Left ventricle myocardium superior (tissue), 1 donor: ENCODE measurements around the gene TOR2A. TPM values are rescaled to one million over a fixed set of nuclear protein-coding genes. Genes with fewer than 3 reads are reported as not detected.

ENCODE experiments used
- ATAC-seq: fragments of 200-7000 bp; cut with Tn5 transposase; one replicate; pipeline ENCODE4 v1.9.1; 2020; ENCODE audit warnings: mild to moderate bottlenecking, moderate library complexity
- DNase-seq: peaks from one replicate; pipeline ENCODE4 v3.0.0-alpha.2; 2020
- intact Hi-C: fragments of 100-400 bp; cut with micrococcal nuclease; formaldehyde crosslinking; loops from one replicate; pipeline ENCODE4 v1.11.0; 2022
- total RNA-seq: library from RNA; stranded (reverse); fragmentation: NEBNext Ultra II Directional; extraction: Animal tissue kit (Norgen Biotek cat#: 25700); gene quantifications from one replicate; pipeline ENCODE4 v1.2.1, GENCODE V29; 2021
- donor health status: DM: no; HTN: yes; CAD: no; lungs with severe emphysema.

The TOR2A gene
- total RNA-seq, 1 donor from 2014 or later, result 3.6 TPM

DNA sequence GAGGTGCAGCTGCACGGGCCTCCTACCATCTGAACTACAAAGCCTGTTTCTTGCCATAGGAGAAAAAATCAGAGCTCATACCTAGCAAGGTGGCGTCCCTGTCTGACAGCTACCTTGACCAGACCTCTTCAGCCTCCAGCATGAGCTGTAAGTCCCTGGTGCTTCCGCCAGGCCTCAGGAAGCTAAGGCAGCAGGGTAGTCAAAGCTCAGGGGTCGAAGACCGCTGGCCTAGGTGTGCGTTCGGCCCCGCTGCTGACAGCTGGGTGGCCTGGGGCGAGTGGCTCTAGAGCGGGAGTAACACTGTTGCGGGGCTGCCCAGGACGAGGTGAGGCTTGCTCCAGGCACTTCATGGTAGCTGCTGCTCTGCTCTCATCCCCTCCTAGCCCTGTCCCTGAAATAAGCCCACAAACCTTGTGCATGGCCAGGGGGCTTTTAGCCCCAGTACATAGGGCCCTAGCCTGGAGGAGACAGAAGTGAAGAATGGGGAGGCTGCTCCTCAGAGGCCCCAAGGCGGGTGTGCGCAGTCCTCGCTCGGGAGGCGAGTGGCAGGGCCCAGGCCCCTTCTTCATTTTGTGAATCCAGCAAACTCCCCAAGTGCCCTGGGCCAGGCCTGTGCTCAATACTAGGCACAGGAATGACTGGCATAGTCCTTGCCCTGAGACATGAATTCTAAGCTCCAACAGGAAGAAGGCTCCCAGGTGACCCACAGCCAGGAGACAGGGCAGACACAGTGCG lies 5.4 kb downstream of the TOR2A start:
- DNase-seq, result no peak
- no peak for ATAC-seq
- intact Hi-C loops, result loop anchor here (10.0 kb wide), 1 partner anchor 135 kb away; no protein-coding TSS in a partner anchor

GRCh38 chr9:127728808-127729207 lies 6.3 kb downstream of the TOR2A start:
- intact Hi-C loops, result no loop called here
- ATAC-seq (no peak), DNase-seq (no peak)

DNA sequence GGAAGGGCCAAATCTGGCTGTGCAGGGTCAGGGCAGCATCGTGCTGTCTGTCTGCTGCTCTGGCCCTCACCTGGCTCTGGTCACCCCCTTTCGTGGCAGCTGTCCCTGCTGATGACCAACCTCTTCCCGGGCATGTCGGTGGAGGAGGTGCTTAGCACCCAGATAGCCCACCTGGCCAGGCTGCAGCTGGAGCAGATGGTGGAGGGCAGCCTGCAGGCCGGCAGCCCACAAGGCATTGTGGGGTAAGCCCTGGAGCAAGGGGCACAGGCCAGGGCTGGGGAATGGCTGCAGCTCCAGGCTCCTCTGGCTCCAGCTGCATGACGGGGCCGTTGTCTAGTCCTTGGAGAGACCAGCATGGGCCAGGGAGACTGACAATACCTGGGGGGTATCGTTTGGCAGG lies 8.2 kb downstream of the TOR2A start:
- DNase-seq, result no peak
- no peak for ATAC-seq
- intact Hi-C loops, result no loop called here

- intact Hi-C loops, result no loop called here
- DNase-seq (peak; percentile 73), ATAC-seq (peak; percentile 57)
Measured at GRCh38 chr9:127724012-127724411, 11.1 kb downstream of the TOR2A start.

DNA sequence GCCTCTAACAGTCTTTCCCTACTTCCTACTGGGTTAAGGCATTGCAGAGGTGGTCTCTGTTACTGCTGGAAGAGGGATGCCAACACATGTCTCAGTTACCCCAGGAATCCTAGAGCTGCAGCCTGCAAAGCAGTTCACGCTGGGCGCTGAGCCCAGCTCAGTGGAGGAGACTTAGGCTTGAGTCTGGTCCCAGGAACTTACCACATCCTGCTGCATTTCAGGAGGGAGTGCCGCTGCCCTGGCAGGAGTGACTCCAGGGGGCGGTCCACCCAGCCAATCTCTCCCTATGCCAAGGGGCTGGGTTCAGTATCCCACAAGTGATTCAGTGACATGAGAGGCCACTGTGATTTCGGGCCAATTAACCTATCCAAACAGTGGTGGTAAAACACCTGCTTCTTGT lies 11.7 kb downstream of the TOR2A start:
- DNase-seq (no peak), ATAC-seq (no peak)
- intact Hi-C loops, result no loop called here

- DNase-seq (no peak), ATAC-seq (no peak)
- intact Hi-C loops, result no loop called here
Measured at GRCh38 chr9:127723013-127723412, 12.1 kb downstream of the TOR2A start.

DNA sequence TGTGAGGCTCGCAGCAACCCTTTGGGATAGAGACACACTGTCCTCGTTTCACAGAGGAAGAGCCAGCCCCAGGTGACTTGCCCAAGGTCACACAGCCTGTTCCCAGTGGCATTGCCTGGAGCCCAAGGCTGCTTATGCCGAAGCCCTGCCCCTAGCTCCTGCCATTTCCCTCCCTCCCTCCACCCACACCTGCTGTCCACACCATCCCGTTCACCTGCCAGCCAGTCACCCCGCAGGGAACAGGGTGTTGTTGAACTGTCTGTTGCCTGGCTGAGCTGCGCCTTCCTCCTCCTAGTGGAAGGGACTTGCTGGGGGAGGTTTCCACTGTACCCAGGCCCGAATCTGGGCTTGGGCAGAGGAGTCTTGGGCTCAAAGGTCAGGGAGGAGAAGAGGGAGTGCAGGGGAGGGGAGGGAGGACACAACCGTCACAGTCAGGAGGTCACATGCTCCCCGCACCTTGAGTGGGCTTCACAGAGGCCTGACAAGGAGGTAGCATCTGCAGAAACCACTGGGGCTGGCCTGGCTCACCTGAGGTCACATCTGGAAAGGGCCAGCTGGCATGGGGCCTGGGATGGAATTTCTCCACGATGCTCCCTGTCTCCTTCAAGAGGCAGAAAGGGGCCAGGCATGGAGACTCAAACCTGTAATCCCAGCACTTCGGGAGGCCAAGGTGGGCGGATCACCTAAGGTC lies 12.9 kb downstream of the TOR2A start:
- DNase-seq (no peak), ATAC-seq (no peak)
- intact Hi-C loops, result no loop called here

GRCh38 chr9:127721391-127721821 lies 13.7 kb downstream of the TOR2A start:
- intact Hi-C loops, result no loop called here
- ATAC-seq, result no peak
- no peak for DNase-seq

- intact Hi-C loops, result no loop called here
- ATAC-seq, result no peak
- no peak for DNase-seq
Measured at GRCh38 chr9:127720865-127721227, 14.2 kb downstream of the TOR2A start.

DNA sequence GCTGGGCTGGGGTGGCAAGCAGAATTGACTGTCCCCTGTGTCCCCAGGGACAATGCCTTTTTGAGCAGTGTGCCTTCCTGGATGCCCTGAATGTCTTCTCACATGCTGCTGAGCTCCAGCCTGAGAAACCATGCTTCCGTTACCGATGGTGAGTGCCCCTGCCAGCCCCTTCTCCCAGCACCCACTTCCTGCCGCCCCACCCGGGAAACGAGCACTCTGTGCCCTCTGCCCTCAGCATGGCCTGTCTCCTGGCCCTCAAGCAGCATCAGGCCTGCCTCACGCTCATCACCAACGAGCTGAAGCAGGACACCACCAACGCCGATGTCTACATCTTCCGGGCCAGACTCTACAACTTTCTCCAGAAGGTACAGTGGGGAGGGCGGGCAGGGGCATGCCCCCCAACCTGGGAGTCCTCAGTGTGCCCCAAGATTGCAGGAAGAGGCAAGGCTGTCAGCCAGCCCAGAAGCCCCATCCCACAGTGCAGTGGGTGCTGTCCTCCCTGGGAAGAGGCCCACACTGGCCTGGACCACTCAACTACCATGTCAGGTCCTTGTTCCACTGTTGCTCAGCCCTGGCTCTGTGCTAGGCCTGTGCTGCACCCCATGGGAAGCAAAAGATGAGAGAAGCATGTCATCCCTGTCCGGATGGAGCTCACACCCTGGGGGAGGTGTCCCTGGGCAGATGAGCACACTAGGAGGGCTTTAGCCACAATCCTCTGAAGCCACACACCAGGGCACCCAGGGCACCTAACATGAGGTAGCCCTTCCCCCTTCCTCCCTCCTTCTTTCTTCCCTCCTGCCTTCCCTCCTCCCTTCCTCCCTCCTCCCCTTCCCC lies 14.8 kb downstream of the TOR2A start:
- intact Hi-C loops, result no loop called here
- ATAC-seq (no peak), DNase-seq (no peak)

GRCh38 chr9:127717766-127718165 lies 17.3 kb downstream of the TOR2A start:
- ATAC-seq (no peak), DNase-seq (no peak)
- intact Hi-C loops, result no loop called here

DNA sequence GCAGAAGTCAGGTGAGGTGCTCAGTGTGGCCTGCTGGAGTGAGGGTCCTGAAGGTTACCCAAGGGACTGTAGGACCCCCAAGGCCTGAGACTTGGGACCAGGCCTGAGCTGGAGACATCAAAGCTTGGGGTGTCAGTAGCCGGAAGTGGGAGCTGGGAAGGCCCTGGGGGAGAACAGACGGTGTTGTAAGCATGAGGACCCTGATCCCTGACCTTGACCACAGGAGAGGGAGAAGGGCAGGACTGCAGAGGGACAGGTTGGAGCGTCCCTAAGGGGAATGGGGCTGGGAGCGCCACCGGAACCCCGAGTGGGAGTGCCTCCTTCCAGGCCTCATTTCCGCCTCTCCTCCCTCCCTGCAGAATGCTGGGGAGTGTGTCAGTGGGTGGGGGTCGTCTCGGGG lies 18.7 kb downstream of the TOR2A start:
- no peak for ATAC-seq
- intact Hi-C loops, result no loop called here

GRCh38 chr9:127715470-127716337 lies 19.4 kb downstream of the TOR2A start, which contains the start of the genes PTRH1 and TTC16:
PTRH1 (minus strand) TSS chr9:127715663; CDS start chr9:127715639, 24 bp downstream.
TTC16 (plus strand) TSS chr9:127716079; CDS start chr9:127716146, 67 bp downstream.
- DNase-seq, result peak; percentile 98
- intact Hi-C loops, result no loop called here

More for the DNA sequence above, 18.7 kb downstream of the TOR2A start:
- DNase-seq, result no peak

DNA sequence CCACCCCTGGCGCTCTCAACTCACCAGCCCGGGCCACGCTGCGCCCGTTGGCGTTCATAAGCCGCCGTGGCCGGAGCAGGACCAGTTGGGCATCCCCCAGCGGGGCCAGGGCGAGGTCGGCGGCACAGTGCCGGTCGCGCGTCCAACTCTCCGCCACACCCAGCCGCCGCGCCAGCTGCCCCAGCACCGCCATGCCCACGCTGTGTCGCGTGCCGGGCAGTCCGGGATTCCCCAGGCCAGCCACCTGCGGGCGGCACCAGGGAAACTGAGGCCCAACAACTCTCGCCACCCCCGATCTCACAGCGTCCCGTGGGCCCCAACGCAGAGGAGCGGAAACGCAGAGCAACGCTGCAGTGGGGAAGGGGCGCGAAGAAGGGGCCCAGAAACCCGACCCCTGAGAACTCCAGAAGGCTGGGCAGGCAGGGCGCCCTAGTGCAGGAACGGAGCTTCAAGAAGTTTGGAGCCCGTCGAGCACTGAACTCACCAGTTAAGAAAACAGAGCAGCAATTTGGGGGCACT lies 20.1 kb downstream of the TOR2A start:
- ATAC-seq, result peak; percentile 24
- intact Hi-C loops, result no loop called here

More at GRCh38 chr9:127715470-127716337, 19.4 kb downstream of the TOR2A start, which contains the start of the genes PTRH1 and TTC16:
- ATAC-seq, result peak; percentile 96

DNA sequence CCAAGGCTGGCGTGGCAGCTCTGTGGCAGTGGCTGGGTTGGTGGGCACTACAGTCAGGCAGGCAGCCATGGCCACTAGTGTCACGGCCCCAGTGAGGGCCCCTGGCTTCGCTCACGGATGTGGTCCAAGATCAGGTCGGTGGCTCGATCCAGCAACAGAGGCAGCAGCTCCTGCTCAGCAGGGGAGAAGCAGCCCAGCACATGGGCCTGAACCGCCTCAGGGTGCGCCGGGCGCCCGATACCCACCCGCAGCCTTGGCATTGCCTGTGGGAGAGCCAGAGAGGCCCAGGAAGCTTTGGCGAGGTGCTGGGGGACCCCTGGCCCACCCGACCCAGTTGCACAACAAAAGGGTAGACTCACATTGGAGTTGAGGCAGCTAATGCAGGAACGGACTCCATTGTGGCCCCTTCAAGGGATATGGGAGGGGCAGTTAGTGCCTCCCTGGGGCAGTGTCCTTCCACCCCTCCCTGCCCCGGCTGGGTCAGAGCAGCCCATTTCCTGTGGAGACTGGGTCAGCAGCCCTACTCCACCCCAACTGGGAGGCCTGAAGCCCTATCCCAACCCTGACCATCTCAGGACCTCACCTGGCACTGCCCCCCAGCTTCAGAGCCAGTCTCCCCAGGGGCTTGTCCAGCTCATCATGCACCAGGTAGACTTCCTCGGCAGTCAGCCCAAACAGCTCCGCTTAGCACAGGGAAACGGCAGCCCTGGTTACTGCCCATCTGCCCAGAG lies 20.9 kb downstream of the TOR2A start:
- intact Hi-C loops, result no loop called here
- no peak for DNase-seq

More for the DNA sequence above, 20.1 kb downstream of the TOR2A start:
- DNase-seq, result peak; percentile 53

GRCh38 chr9:127712867-127713266 lies 22.2 kb downstream of the TOR2A start:
- intact Hi-C loops, result no loop called here
- DNase-seq (no peak), ATAC-seq (no peak)

More for the DNA sequence above, 20.9 kb downstream of the TOR2A start:
- ATAC-seq, result no peak

DNA sequence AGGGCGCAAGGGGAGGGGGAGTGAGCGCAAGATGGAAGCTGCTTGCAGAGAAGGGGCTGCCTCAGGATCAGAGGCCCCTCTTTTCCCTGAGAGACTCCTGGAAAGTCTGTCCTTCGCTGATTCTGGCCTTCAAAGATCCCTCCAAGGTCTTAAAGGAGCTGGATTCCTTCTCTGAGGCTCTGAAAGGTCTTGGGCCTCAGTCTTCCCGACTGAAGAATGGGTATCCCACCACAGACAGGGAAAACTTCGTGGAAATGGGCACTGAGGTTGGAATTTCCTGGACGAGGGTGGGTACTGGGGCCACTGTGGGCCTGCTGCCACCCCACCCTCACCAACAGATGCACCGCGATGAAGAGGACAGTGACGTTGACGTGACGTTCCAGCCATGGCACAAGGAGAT lies 22.7 kb downstream of the TOR2A start:
- DNase-seq (no peak), ATAC-seq (no peak)
- intact Hi-C loops, result no loop called here

GRCh38 chr9:127711831-127712274 lies 23.2 kb downstream of the TOR2A start:
- intact Hi-C loops, result no loop called here
- no peak for ATAC-seq
- no peak for DNase-seq
